Erythroblast (primary cell): ENCODE measurements around the gene LSAMP.

Experiments used
- GATA1 ChIP-seq: IDR thresholded peaks from 2 replicates; pipeline ENCODE4 v1.6.1; 2011; ENCODE audit warnings: low read depth, mild to moderate bottlenecking, control low read depth, low read length, moderate library complexity
- POLR2A ChIP-seq: IDR thresholded peaks from 2 replicates; pipeline ENCODE4 v1.6.1; 2011; ENCODE audit warnings: mild to moderate bottlenecking, low read length

GRCh38 chr3:116270056-116270455 lies 175.2 kb downstream of the LSAMP start:
- no peak for TF ChIP-seq POLR2A
- no peak for TF ChIP-seq GATA1
